Body of pancreas (tissue), 4 donors: Measurements from ENCODE around the gene ANGEL2. TPM values are rescaled to one million over a fixed set of nuclear protein-coding genes. Genes with fewer than 3 reads are reported as not detected.

Experiments
- ATAC-seq: fragments of 150-250 bp; one replicate; pipeline ENCODE4 v1.9.1; 2016
- DNase-seq, 4 donors: peaks; one replicate each; pipeline ENCODE4 v3.0.0-alpha.2; 2019
- H3K27ac ChIP-seq, 4 donors: fragments of 200-600 bp; sonication (generic); 1 replicate in 3 of 4; 2 replicates in 1 of 4; pipeline versions ENCODE4 v1.5.1 to v1.6.1; 2016 to 2019; ENCODE audit warnings: mild to moderate bottlenecking in 1 of 4, mixed read lengths in 1 of 4, moderate library complexity in 1 of 4
- H3K27me3 ChIP-seq, 2 donors: fragments of 200-600 bp; sonication (generic); one replicate each; pipeline ENCODE4 v1.6.0; 2016; ENCODE audit warnings: mild to moderate bottlenecking in 1 of 2
- H3K36me3 ChIP-seq, 2 donors: fragments of 200-600 bp; sonication (generic); replicated peaks in 1 of 2; 2 replicates each; pipeline ENCODE4 v1.5.1; 2016; ENCODE audit warnings: low read depth in 2 of 2; ENCODE audit not compliant: insufficient read depth in 1 of 2
- H3K4me1 ChIP-seq: fragments of 200-600 bp; sonication (generic); one replicate; pipeline ENCODE4 v1.6.0; 2016
- H3K4me3 ChIP-seq, 2 donors: fragments of 200-600 bp; sonication (generic); 1 replicate in 1 of 2; 2 replicates in 1 of 2; pipeline ENCODE4 v1.5.1; 2016 to 2019
- H3K9me3 ChIP-seq, 3 donors: fragments of 200-600 bp; sonication (generic); 1 replicate in 2 of 3; 2 replicates in 1 of 3; pipeline ENCODE4 v1.5.1; 2016
- CTCF ChIP-seq, 7 experiments: fragments of 450-650 bp in 4 of 7; fragments of 200-600 bp in 3 of 7; sonication (generic) in 3 of 7; IDR thresholded peaks; one replicate each; pipeline ENCODE4 v1.5.1; 2016 to 2019; ENCODE audit warnings: antibody characterized with exemption in 7 of 7
- POLR2A ChIP-seq, 3 donors: fragments of 450-650 bp; IDR thresholded peaks; one replicate each; pipeline ENCODE4 v1.6.1; 2016; ENCODE audit warnings: antibody characterized with exemption in 3 of 3, mild to moderate bottlenecking in 2 of 3
- WGBS, 2 donors: methylation state at CpG; one replicate each; pipeline ENCODE4 v1.1.5; 2017; 5-methylcytosine and 5-hydroxymethylcytosine counted together
- intact Hi-C: fragments of 100-400 bp; cut with DNase I; formaldehyde crosslinking; loops from one replicate; pipeline ENCODE4 v1.15.1; 2023
- total RNA-seq, 2 donors: library from RNA; depleted of rRNA; stranded (reverse); fragments of >200 nt; gene quantifications; one replicate each; pipeline ENCODE4 v1.1.0, GENCODE V29; 2016

ANGEL2 gene
- total RNA-seq, 2 donors from 2014 or later: 14.5 to 36.8 TPM

DNA sequence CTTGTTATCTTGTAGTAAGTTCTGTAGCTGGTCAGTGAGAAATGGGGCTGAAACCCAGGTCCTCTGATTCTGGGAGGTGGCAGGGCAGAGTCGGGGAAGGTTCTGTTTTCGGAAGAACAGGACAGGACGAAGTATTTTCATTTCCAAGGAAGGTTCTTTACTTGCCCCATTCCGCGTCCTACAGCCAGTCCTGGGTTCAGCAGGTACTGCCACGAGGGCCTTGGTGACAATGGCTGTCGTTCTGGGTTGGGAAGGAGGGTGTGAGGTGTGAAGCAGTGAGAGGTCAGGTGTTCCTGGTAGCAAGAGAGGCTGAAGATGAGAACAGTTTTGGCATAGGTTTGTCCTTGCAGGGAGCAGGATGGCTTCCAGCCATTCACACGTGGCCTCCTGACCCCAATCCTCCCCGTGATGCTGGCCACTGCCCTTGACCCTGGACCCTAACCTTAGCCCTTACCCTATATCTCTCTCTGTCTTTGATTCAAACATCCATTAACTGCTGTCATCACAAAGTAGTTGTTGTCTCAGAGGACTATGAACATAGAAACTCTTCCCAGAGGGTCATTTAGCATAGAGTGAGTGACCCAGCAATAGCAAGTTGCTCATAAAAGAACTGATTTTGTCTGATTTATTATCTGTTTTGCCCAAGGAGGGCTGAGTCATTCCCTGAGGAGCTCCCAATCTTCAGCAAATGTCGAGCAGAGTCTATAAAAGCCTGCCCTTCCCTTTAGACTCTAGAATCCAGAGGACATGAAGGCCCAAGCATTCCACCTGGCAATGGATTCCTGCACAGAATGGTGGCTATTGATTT lies 40.4 kb downstream of the ANGEL2 start:
- DNase-seq (no peak), ATAC-seq (no peak)
- Histone ChIP-seq H3K9me3 (no peaks in the 10 kb centered on the region), H3K27me3 (no peaks in the 10 kb centered on the region), H3K27ac (no peak overlapping the region), H3K4me3 (no peak overlapping the region), H3K4me1 (no peaks in the 10 kb centered on the region), H3K36me3 (no peaks in the 10 kb centered on the region)
- intact Hi-C loops: no loop called here
- TF ChIP-seq POLR2A (IDR thresholded peaks at IDR 0.05) (no peak), CTCF (IDR thresholded peaks at IDR 0.05) (no peak)
- WGBS, 2 donors: 65 to 80% methylated on average over 10 of the region's 10 CpGs

GRCh38 chr1:212974711-212975110 lies 41.0 kb downstream of the ANGEL2 start:
- DNase-seq: no peak
- no peak for ATAC-seq
- no peaks in the 10 kb centered on the region for H3K27me3 ChIP-seq
- H3K27ac ChIP-seq: no peak overlapping the region
- 54 to 58% methylated on average over 6 of the region's 6 CpGs for WGBS, 2 donors
- no peaks in the 10 kb centered on the region for H3K36me3 ChIP-seq
- H3K4me1 ChIP-seq: no peaks in the 10 kb centered on the region
- intact Hi-C loops: no loop called here
- TF ChIP-seq POLR2A (IDR thresholded peaks at IDR 0.05) (no peak), CTCF (IDR thresholded peaks at IDR 0.05) (no peak)
- no peak overlapping the region for H3K4me3 ChIP-seq
- H3K9me3 ChIP-seq: no peaks in the 10 kb centered on the region

DNA sequence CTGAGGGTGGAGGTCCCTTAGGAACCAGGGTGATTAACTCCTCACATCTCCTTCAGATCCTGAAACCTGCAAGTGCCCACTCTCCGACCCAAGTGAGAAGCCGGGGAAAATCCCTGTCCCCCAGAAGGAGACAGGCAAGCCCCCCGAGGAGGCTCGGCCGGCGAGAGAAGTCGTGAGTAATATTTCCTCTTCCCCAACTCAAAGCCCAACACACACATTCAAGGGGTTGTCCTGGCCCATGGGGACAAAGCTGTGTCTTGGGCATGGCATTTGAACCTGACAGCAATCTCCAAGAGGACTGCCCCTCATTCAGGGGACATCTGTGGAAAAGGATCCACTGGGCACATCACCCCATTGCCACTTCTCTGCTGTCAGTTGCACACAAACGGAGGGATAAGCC lies 41.8 kb downstream of the ANGEL2 start:
- TF ChIP-seq CTCF (IDR thresholded peaks at IDR 0.05) (no peak), POLR2A (IDR thresholded peaks at IDR 0.05) (no peak)
- intact Hi-C loops: no loop called here
- Histone ChIP-seq H3K4me1 (no peaks in the 10 kb centered on the region), H3K27me3 (no peaks in the 10 kb centered on the region), H3K9me3 (no peaks in the 10 kb centered on the region), H3K4me3 (no peak overlapping the region), H3K36me3 (no peaks in the 10 kb centered on the region), H3K27ac (no peak overlapping the region)
- WGBS, 2 donors: 74 to 76% methylated on average over 8 of the region's 8 CpGs
- ATAC-seq (no peak), DNase-seq (no peak)

- WGBS, 2 donors: 65 to 68% methylated on average over 4 of the region's 4 CpGs
- DNase-seq (no peak), ATAC-seq (no peak)
- no peak for TF ChIP-seq CTCF (IDR thresholded peaks at IDR 0.05)
- TF ChIP-seq POLR2A (IDR thresholded peaks at IDR 0.05): no peak
- intact Hi-C loops: no loop called here
- Histone ChIP-seq H3K9me3 (no peaks in the 10 kb centered on the region), H3K4me3 (no peak overlapping the region), H3K27ac (no peak overlapping the region), H3K27me3 (no peaks in the 10 kb centered on the region), H3K4me1 (no peaks in the 10 kb centered on the region), H3K36me3 (no peaks in the 10 kb centered on the region)
Observed at GRCh38 chr1:212973426-212973825, 42.2 kb downstream of the ANGEL2 start.

GRCh38 chr1:212971312-212971711 lies 44.4 kb downstream of the ANGEL2 start:
- intact Hi-C loops: no loop called here
- no peaks in the 10 kb centered on the region for H3K4me1 ChIP-seq
- no peak overlapping the region for H3K4me3 ChIP-seq
- 65 to 66% methylated on average over 5 of the region's 5 CpGs for WGBS, 2 donors
- no peak for TF ChIP-seq POLR2A (IDR thresholded peaks at IDR 0.05)
- TF ChIP-seq CTCF (IDR thresholded peaks at IDR 0.05): no peak
- ATAC-seq (no peak), DNase-seq (no peak)
- H3K27me3 ChIP-seq: no peaks in the 10 kb centered on the region
- H3K27ac ChIP-seq: no peak overlapping the region
- H3K36me3 ChIP-seq: no peaks in the 10 kb centered on the region
- no peaks in the 10 kb centered on the region for H3K9me3 ChIP-seq
